HFF-Myc (cell line): Measurements from ENCODE around the gene HRAS.

ENCODE experiments used
- DNase-seq: peaks from one replicate; pipeline ENCODE4 v3.0.0-alpha.2; 2011; ENCODE audit warnings: low read depth; ENCODE audit errors: extremely low read depth
- H3K4me3 ChIP-seq: replicated peaks from 2 replicates; pipeline ENCODE4 v1.5.1; 2011; ENCODE audit warnings: low read depth, mild to moderate bottlenecking, control low read depth, low read length
- CTCF ChIP-seq: IDR thresholded peaks from 2 replicates; pipeline ENCODE4 v1.5.1; 2012; ENCODE audit warnings: mild to moderate bottlenecking, low read depth, low read length, control low read depth; ENCODE audit errors: missing control alignments

Gene HRAS

GRCh38 chr11:530960-531831 lies 4.2 kb downstream of the HRAS start:
- H3K4me3 ChIP-seq = no peak overlapping the region
- no peak for DNase-seq
- TF ChIP-seq CTCF = no peak

- H3K4me3 ChIP-seq = no peak overlapping the region
- no peak for DNase-seq
- no peak for TF ChIP-seq CTCF
These were observed 5.5 kb downstream of the HRAS start for GRCh38 chr11:529728-530411.

- H3K4me3 ChIP-seq = no peak overlapping the region
- TF ChIP-seq CTCF = no peak
- DNase-seq = no peak
These were observed 6.3 kb downstream of the HRAS start for GRCh38 chr11:528815-529727.

- H3K4me3 ChIP-seq = no peak overlapping the region
- no peak for TF ChIP-seq CTCF
- DNase-seq = no peak
These were observed 7.1 kb downstream of the HRAS start for GRCh38 chr11:528166-528814.

- DNase-seq = no peak
- TF ChIP-seq CTCF = no peak
- no peak overlapping the region for H3K4me3 ChIP-seq
These were observed 9.2 kb downstream of the HRAS start for GRCh38 chr11:526192-526591.

GRCh38 chr11:521177-521688 lies 14.1 kb downstream of the HRAS start:
- no peak for DNase-seq

More at GRCh38 chr11:521177-521688, 14.1 kb downstream of the HRAS start:
- no peak overlapping the region for H3K4me3 ChIP-seq
- TF ChIP-seq CTCF = no peak
